H1 (cell line): ENCODE measurements around the gene RPL37A. TPM values are rescaled to one million over a fixed set of nuclear protein-coding genes. Genes with fewer than 3 reads are reported as not detected.

Experiments used
- BCL11A ChIP-seq, 2 experiments: IDR thresholded peaks; one replicate each; pipeline ENCODE4 v1.6.1; 2011; ENCODE audit warnings: low read depth in 2 of 2, low read length in 2 of 2, mild to moderate bottlenecking in 2 of 2
- BRCA1 ChIP-seq: IDR thresholded peaks from 2 replicates; pipeline ENCODE4 v1.6.1; 2012; ENCODE audit warnings: low read depth, low read length, improper control_type of control experiment
- HDAC2 ChIP-seq, 2 experiments: fragments of 300-600 bp in 1 of 2; sonication (generic) in 1 of 2; IDR thresholded peaks; 2 replicates each; pipeline ENCODE4 v1.6.1; 2011 to 2012; ENCODE audit warnings: low read depth in 2 of 2, low read length in 2 of 2, mild to moderate bottlenecking in 2 of 2, moderate library complexity in 2 of 2, borderline replicate concordance in 1 of 2, inconsistent platforms in 1 of 2
- MAFK ChIP-seq: IDR thresholded peaks from 2 replicates; pipeline ENCODE4 v1.6.1; 2012; ENCODE audit warnings: low read depth, mild to moderate bottlenecking, improper control_type of control experiment, low read length
- RBBP5 ChIP-seq: IDR thresholded peaks from 2 replicates; pipeline ENCODE4 v1.7.1; 2012; ENCODE audit warnings: low read depth, mild to moderate bottlenecking, inconsistent platforms, low read length, moderate library complexity, borderline replicate concordance
- SIN3A ChIP-seq, 2 experiments: IDR thresholded peaks in 1 of 2; conservative IDR thresholded peaks in 1 of 2; 2 replicates each; pipeline ENCODE4 v1.6.1; 2011 to 2012; ENCODE audit warnings: low read length in 2 of 2, improper control_type of control experiment in 1 of 2, low read depth in 1 of 2, mild to moderate bottlenecking in 1 of 2
- SRF ChIP-seq: IDR thresholded peaks from 2 replicates; pipeline ENCODE4 v1.6.1; 2011; ENCODE audit warnings: mild to moderate bottlenecking, low read depth, low read length, moderate library complexity
- YY1 ChIP-seq: IDR thresholded peaks from 2 replicates; pipeline ENCODE4 v1.6.1; 2011; ENCODE audit warnings: low read depth, mild to moderate bottlenecking, low read length
- polyA plus RNA-seq, 7 experiments: library from polyadenylated mRNA; depleted of rRNA in 3 of 7; stranded (reverse) in 5 of 7; unstranded in 2 of 7; fragments of >200 nt in 5 of 7; fragments of 200-250 nt in 2 of 7; gene quantifications; 1 replicate in 5 of 7; 2 replicates in 1 of 7; 4 replicates in 1 of 7; pipeline versions ENCODE4 v1.2.1 to v1.2.3, GENCODE V29; 2011 to 2013; ENCODE audit warnings: missing spikeins in 2 of 7, mixed read lengths in 2 of 7
- total RNA-seq: library from RNA; stranded (reverse); fragmentation: NEBNext Ultra II Directional; extraction: Animal tissue kit (Norgen Biotek cat#: 25700); gene quantifications from 2 replicates; pipeline ENCODE4 v1.2.1, GENCODE V29; 2021
- TF ChIP-seq, protein P1 (sequence below): fragments of 300-600 bp; sonication (generic); IDR thresholded peaks from 2 replicates; pipeline ENCODE4 v1.7.1; 2012; ENCODE audit warnings: low read length, moderate library complexity, mild to moderate bottlenecking, inconsistent platforms; ENCODE audit not compliant: insufficient replicate concordance

RPL37A gene
- total and polyA plus RNA-seq, 2 of the 8 experiments (the other 6 are each of a cell fraction or from before 2014, with no cell fraction given), result 1,737 to 3,180 TPM

DNA sequence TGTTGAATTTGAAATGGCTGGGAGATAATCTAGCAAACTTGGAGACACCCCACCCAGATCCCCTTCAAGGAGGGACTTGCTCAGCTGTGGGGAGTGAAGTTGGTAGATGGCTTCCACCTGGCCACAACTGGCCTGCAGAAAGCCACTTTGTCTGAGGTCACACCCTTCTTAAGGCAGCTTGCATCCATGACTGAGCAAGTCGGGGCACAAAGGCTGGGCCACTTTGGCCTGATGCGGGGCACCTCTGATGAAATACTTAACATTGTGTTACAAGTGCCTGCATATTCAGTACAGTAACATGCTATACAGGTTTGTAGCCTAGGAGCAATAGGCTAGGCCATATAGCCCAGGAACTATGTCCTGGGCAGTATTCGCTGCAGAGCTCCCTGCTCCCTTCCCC, 13.4 kb upstream of the RPL37A start (continued):
- TF ChIP-seq, protein P1, sequence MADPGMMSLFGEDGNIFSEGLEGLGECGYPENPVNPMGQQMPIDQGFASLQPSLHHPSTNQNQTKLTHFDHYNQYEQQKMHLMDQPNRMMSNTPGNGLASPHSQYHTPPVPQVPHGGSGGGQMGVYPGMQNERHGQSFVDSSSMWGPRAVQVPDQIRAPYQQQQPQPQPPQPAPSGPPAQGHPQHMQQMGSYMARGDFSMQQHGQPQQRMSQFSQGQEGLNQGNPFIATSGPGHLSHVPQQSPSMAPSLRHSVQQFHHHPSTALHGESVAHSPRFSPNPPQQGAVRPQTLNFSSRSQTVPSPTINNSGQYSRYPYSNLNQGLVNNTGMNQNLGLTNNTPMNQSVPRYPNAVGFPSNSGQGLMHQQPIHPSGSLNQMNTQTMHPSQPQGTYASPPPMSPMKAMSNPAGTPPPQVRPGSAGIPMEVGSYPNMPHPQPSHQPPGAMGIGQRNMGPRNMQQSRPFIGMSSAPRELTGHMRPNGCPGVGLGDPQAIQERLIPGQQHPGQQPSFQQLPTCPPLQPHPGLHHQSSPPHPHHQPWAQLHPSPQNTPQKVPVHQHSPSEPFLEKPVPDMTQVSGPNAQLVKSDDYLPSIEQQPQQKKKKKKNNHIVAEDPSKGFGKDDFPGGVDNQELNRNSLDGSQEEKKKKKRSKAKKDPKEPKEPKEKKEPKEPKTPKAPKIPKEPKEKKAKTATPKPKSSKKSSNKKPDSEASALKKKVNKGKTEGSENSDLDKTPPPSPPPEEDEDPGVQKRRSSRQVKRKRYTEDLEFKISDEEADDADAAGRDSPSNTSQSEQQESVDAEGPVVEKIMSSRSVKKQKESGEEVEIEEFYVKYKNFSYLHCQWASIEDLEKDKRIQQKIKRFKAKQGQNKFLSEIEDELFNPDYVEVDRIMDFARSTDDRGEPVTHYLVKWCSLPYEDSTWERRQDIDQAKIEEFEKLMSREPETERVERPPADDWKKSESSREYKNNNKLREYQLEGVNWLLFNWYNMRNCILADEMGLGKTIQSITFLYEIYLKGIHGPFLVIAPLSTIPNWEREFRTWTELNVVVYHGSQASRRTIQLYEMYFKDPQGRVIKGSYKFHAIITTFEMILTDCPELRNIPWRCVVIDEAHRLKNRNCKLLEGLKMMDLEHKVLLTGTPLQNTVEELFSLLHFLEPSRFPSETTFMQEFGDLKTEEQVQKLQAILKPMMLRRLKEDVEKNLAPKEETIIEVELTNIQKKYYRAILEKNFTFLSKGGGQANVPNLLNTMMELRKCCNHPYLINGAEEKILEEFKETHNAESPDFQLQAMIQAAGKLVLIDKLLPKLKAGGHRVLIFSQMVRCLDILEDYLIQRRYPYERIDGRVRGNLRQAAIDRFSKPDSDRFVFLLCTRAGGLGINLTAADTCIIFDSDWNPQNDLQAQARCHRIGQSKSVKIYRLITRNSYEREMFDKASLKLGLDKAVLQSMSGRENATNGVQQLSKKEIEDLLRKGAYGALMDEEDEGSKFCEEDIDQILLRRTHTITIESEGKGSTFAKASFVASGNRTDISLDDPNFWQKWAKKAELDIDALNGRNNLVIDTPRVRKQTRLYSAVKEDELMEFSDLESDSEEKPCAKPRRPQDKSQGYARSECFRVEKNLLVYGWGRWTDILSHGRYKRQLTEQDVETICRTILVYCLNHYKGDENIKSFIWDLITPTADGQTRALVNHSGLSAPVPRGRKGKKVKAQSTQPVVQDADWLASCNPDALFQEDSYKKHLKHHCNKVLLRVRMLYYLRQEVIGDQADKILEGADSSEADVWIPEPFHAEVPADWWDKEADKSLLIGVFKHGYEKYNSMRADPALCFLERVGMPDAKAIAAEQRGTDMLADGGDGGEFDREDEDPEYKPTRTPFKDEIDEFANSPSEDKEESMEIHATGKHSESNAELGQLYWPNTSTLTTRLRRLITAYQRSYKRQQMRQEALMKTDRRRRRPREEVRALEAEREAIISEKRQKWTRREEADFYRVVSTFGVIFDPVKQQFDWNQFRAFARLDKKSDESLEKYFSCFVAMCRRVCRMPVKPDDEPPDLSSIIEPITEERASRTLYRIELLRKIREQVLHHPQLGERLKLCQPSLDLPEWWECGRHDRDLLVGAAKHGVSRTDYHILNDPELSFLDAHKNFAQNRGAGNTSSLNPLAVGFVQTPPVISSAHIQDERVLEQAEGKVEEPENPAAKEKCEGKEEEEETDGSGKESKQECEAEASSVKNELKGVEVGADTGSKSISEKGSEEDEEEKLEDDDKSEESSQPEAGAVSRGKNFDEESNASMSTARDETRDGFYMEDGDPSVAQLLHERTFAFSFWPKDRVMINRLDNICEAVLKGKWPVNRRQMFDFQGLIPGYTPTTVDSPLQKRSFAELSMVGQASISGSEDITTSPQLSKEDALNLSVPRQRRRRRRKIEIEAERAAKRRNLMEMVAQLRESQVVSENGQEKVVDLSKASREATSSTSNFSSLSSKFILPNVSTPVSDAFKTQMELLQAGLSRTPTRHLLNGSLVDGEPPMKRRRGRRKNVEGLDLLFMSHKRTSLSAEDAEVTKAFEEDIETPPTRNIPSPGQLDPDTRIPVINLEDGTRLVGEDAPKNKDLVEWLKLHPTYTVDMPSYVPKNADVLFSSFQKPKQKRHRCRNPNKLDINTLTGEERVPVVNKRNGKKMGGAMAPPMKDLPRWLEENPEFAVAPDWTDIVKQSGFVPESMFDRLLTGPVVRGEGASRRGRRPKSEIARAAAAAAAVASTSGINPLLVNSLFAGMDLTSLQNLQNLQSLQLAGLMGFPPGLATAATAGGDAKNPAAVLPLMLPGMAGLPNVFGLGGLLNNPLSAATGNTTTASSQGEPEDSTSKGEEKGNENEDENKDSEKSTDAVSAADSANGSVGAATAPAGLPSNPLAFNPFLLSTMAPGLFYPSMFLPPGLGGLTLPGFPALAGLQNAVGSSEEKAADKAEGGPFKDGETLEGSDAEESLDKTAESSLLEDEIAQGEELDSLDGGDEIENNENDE, result no peak
- TF ChIP-seq BCL11A (IDR thresholded peaks at IDR 0.05; ENCODE audit: low read depth in 2 of 2, low read length in 2 of 2) (no peak), HDAC2 (IDR thresholded peaks at IDR 0.05; ENCODE audit: borderline replicate concordance in 1 of 2, low read depth in 2 of 2, low read length in 2 of 2) (no peak), SIN3A (conservative IDR thresholded peaks at IDR 0.05 in 1 of 2, IDR thresholded peaks at IDR 0.05 in 1 of 2; ENCODE audit: low read depth in 1 of 2, low read length in 2 of 2) (no peak), SRF (no peak), MAFK (no peak), BRCA1 (no peak), RBBP5 (no peak), YY1 (no peak)
- TF ChIP-seq, all 59 proteins: peak for 0
